Subcutaneous abdominal adipose tissue (tissue), 5 donors: Measurements from ENCODE around the gene SLC4A1.

Source experiments
- H3K27ac ChIP-seq: one replicate; pipeline ENCODE4 v1.7.0; 2013; ENCODE audit warnings: low read depth, mild to moderate bottlenecking, inconsistent platforms, low read length, moderate library complexity
- H3K27me3 ChIP-seq, 5 donors: one replicate each; pipeline ENCODE4 v1.7.0; 2013; ENCODE audit warnings: low read length in 5 of 5, inconsistent platforms in 1 of 5; ENCODE audit not compliant: control insufficient read depth in 5 of 5, insufficient read depth in 4 of 5
- H3K36me3 ChIP-seq, 5 donors: one replicate each; pipeline ENCODE4 v1.7.0; 2013; ENCODE audit warnings: low read length in 5 of 5; ENCODE audit not compliant: control insufficient read depth in 5 of 5, insufficient read depth in 5 of 5
- H3K4me1 ChIP-seq, 5 donors: one replicate each; pipeline ENCODE4 v1.7.0; 2013; ENCODE audit warnings: low read length in 5 of 5, mild to moderate bottlenecking in 3 of 5, moderate library complexity in 1 of 5; ENCODE audit not compliant: control insufficient read depth in 5 of 5, insufficient read depth in 5 of 5
- H3K4me3 ChIP-seq, 5 donors: one replicate each; pipeline ENCODE4 v1.7.0; 2013; ENCODE audit warnings: low read length in 5 of 5, low read depth in 1 of 5
- H3K9ac ChIP-seq, 5 donors: one replicate each; pipeline ENCODE4 v1.7.0; 2013; ENCODE audit warnings: low read length in 5 of 5, mild to moderate bottlenecking in 4 of 5, moderate library complexity in 3 of 5
- H3K9me3 ChIP-seq, 5 donors: one replicate each; pipeline ENCODE4 v1.7.0; 2013; ENCODE audit warnings: low read length in 5 of 5; ENCODE audit not compliant: control insufficient read depth in 5 of 5
- donor health status: healthy.
- donor health status: healthy.
- donor health status: healthy.
- donor health status: healthy.
- donor health status: healthy.

The SLC4A1 gene

DNA sequence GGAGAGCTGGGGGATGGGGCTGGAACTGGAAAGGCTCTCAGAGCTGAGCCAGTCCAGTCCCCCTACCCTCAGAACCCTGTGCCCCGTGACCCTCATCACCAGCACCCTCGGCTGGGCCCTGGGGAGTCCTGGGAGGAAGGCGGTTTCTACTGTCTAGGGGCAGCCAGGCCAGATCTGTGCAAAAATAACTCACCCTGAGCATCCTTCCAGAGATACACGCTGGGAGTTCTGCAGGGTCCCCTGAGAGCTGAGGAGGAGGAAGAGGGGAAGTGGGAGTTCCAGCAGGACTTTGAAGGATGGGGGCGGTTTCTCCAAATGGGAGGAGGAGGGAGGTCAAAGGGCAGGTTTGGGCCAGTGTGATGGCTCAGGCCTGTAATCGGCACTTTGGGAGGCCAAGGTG, 5.0 kb upstream of the SLC4A1 start:
- H3K9ac ChIP-seq = no peak overlapping the region
- H3K4me1 ChIP-seq = peaks cover 0 to 19% (median 4%) of the 10 kb centered on the region in 5 donors
- H3K27me3 ChIP-seq = peaks cover 0 to 13% (median 11%) of the 10 kb centered on the region in 5 donors
- no peaks in the 10 kb centered on the region for H3K36me3 ChIP-seq
- no peak overlapping the region for H3K4me3 ChIP-seq
- H3K27ac ChIP-seq = no peak overlapping the region
- H3K9me3 ChIP-seq = no peaks in the 10 kb centered on the region

DNA sequence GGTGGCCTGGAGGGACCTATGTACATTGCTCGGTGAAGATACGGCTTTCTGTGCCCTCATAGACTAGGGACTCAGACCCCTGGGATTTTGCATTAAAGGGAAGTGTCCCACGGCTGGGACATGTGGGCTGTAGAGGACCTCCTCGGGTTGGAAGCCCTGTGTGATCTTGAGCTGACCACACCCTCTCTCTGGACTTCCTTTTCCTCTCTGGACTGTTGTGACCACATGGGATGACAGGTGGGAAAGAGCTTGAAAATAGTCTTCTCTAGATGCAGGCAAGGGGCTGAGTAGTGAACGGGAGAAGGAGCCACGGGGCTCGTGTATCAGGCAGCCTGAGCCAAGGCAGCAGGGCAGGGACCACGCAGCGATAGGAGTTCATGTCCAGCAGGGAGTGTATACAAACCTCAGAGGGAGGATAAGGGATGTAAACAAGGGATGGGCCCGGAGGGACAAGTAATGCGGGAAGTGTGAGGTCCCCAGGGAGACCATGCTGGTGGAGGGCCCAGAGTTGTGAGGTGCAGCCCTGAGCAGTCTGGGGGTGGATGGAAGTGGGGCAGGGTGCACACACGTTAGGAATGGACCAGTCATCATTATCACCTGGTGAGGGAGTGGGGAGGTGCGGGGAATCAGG, 4.5 kb upstream of the SLC4A1 start:
- Histone ChIP-seq H3K27ac (no peak overlapping the region), H3K4me1 (peaks cover 0 to 19% (median 4%) of the 10 kb centered on the region in 5 donors), H3K4me3 (no peak overlapping the region), H3K36me3 (no peaks in the 10 kb centered on the region), H3K9me3 (no peaks in the 10 kb centered on the region), H3K27me3 (peaks cover 0 to 13% (median 11%) of the 10 kb centered on the region in 5 donors), H3K9ac (no peak overlapping the region)

DNA sequence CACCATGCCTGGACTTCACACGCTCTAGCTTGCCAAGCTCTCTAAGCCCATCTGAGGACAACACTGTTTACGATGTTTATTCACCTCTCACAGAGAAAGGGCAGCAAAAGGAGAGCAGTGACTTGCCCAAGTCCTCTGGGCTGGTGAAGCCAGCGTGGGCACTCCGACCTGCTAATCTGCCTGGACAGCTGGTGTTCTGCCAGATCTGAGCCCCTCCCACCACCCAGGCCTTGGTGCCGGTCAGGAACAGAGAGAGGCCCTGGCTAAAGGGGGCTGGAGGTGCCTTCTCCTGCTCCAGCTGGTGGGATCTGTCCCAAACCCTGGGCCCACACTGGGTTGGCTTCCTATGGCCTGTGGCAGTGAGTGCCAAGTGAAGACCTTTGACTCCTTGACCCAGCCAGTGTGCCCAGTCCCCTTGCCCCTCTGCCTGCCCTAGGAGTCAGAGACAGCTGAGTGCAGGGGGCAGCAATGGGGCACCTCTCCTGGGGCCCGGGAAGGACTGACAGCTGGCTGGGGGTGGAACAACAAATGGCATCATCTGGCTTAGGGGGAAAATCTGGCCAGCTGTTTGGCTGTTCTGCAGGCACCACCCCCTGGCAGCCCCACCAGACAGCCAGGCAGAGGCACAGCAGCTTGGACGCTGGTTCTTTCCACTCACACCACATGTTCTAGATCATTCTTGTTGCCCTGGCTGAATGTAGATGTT, 1.8 kb upstream of the SLC4A1 start:
- Histone ChIP-seq H3K9ac (no peak overlapping the region), H3K36me3 (no peaks in the 10 kb centered on the region), H3K4me1 (peaks cover 0 to 19% (median 4%) of the 10 kb centered on the region in 5 donors), H3K27ac (no peak overlapping the region), H3K4me3 (no peak overlapping the region), H3K27me3 (peaks cover 0 to 13% (median 11%) of the 10 kb centered on the region in 5 donors), H3K9me3 (no peaks in the 10 kb centered on the region)

DNA sequence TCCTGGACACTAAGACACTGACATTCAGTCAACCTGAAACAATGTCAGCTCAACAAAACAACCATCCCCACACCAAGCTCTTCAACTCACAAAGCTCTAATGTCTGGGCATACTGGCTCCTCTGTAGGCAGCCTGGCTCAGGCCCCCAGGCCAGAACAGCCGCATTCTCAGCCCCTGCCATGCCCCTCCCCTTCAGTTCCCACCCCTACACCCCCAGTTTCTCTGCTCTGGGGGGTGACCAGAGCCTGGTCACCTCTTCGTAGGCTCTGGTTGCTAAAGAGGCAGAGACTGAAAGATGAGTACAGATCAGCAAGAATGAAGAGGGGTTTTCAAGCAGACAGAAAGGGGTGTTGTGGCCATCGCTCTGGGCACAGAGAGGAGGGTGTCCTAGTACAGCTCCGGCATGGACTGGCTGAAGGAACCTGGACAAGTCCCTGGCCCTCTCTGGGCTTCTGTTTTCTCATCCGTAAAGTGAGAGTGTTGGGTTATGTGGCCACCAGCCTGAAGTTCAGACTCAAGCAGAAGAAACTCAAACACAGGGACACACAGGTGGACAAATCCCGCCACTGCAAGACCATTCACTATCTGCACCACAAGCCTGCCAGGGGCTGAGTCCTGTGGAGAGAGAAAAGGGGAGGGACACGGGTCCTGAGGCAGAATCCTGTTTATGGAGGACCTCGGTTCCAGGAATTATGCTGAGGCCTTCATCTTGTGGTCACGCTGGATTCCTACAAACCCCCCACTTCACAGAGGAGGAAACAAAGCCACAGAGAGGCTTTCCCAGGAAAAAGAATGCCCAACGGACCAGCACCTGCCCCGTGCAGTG, 987 bp upstream of the SLC4A1 start:
- H3K27me3 ChIP-seq = peaks cover 0 to 13% (median 11%) of the 10 kb centered on the region in 5 donors
- H3K9ac ChIP-seq = no peak overlapping the region
- H3K4me1 ChIP-seq = peaks cover 0 to 19% (median 4%) of the 10 kb centered on the region in 5 donors
- H3K9me3 ChIP-seq = no peaks in the 10 kb centered on the region
- no peaks in the 10 kb centered on the region for H3K36me3 ChIP-seq
- no peak overlapping the region for H3K27ac ChIP-seq
- no peak overlapping the region for H3K4me3 ChIP-seq

DNA sequence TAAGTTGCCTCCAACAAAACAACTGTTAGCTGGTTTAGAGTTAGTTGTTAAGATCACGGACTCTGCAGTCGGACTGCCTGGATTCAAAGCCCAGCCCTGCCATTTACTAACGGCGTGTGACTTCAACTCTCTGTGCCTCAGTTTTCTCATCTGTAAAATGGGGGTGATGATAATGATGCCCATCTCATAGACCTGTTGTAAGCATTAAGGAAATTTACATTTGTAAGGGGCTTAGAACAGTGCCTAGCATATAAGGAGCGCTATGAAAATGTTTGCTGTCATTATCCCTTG, 825 bp downstream of the SLC4A1 start:
- no peak overlapping the region for H3K27ac ChIP-seq
- no peak overlapping the region for H3K4me3 ChIP-seq
- peaks cover 0 to 10% (median 0%) of the 10 kb centered on the region in 5 donors for H3K4me1 ChIP-seq
- H3K9ac ChIP-seq = no peak overlapping the region
- peaks cover 0 to 5% (median 4%) of the 10 kb centered on the region in 5 donors for H3K27me3 ChIP-seq
- no peaks in the 10 kb centered on the region for H3K36me3 ChIP-seq
- no peaks in the 10 kb centered on the region for H3K9me3 ChIP-seq

DNA sequence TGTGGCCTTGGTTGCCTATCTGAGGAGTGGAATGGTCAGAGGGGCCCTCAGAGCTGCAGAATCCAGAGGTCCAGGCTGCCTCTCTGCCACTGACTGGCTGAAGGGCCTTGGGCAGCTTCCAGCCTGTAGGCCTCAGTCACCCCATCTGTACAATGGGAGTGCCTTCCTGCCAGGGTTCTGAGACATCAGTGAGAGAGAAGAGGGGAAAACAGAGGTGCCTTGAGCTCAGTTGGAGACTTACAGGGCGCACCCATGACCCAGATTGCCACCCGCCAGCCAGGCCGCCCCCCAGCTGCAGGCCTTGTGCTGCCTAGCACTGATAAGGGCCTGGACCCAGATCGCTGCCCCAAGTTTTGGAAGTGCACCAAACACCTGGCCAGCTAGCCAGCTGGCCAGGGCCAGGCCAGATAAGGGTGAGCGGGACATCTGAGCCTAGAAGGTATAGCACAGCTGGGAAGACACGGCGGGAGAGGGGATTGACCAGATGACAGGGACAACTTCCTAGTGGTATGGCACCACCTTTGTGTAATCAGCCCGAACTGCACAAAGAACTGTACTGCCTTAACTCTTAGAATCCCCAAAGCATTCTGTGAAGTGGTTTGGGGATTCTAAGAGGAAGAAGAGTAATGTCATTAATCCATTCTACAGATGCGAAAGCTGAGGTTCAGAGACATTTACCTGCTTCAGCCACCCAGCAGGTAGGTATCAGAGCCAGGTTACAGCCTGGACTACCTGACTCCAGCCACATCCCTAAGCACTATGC, 1.4 kb downstream of the SLC4A1 start:
- no peaks in the 10 kb centered on the region for H3K36me3 ChIP-seq
- H3K27me3 ChIP-seq = no peaks in the 10 kb centered on the region
- no peak overlapping the region for H3K9ac ChIP-seq
- H3K4me1 ChIP-seq = peaks cover 0 to 5% (median 0%) of the 10 kb centered on the region in 5 donors
- no peak overlapping the region for H3K27ac ChIP-seq
- H3K4me3 ChIP-seq = no peak overlapping the region
- no peaks in the 10 kb centered on the region for H3K9me3 ChIP-seq

DNA sequence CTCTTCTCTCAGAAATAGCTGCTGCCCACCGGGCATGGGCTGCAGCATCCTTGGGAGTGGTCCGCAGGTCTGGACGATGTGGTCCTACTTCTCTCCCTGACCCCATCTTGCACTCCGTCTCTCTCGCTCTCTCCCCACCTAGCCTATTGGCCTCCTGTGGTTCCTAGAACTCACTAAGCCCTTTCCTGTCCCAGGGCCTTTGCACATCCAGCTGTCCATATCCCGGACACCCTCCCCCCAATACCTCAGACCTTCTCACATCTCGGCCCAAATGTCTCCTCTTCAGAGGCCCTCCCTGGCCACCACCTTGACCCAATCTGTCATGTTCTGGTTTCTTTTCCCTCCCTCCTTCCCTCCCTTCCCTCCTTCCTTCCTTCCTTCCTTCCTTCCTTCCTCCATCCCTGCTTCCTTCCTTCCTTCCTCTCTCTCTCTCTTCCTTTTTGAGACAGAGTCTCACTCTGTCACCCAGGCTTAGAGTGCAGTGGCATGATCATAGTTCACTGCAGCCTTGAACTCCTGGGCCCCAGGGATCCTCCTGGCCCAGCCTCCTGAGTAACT, 4.5 kb downstream of the SLC4A1 start:
- Histone ChIP-seq H3K27ac (no peak overlapping the region), H3K9me3 (no peaks in the 10 kb centered on the region)

DNA sequence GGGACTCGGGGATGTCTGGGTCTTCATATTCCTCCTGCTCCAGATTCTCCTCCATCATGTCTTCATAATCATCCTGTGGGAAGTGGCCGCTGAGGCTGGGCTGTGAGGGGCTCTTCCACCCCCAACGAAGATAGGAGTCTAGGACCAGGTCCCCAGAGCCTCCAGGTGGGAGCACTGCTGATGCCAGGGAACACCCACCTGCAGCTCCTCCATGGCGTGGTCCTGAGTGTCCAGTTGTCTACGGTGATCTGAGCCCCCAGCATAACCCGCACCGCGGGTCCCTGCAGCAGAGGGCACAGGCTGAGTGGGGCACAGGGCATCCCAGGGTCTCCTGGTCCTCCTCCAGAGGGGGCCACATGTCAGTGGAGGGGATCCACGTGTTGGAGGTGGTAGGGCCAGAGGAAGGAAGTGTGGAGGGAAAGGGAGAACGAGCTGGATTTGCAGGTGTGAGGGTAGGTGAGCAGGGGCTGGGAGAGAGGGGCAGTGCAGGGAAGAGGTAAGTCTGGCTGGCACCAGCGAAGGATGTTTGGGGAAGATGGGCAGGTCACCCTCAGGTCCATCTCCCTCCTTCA, 5.2 kb downstream of the SLC4A1 start:
- Histone ChIP-seq H3K36me3 (no peaks in the 10 kb centered on the region), H3K4me1 (no peaks in the 10 kb centered on the region), H3K9me3 (no peaks in the 10 kb centered on the region), H3K27me3 (no peaks in the 10 kb centered on the region), H3K9ac (no peak overlapping the region), H3K4me3 (no peak overlapping the region), H3K27ac (no peak overlapping the region)

More for the DNA sequence above, 4.5 kb downstream of the SLC4A1 start:
- no peaks in the 10 kb centered on the region for H3K27me3 ChIP-seq
- no peak overlapping the region for H3K4me3 ChIP-seq
- H3K36me3 ChIP-seq = no peaks in the 10 kb centered on the region
- no peaks in the 10 kb centered on the region for H3K4me1 ChIP-seq
- no peak overlapping the region for H3K9ac ChIP-seq

DNA sequence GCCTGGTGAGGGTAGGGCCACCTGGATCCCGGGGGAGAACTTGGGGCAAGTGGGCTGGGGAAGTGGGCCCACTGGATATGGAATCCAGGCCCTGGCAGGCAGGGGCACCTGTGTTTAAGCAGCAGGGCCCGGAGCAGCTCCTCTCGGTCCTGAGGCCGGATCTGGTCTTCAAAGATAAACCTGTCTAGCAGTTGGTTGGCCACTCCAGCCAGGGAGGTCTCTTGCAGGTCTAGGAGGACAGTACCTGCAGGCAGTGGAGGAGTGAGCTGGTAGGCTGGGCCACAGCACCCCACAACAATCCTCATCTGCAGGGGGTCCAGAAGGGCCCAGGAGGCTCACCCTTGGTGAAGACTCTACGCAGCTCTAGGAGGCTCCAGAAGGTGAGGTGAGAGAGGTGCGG, 7.6 kb downstream of the SLC4A1 start:
- Histone ChIP-seq H3K4me3 (no peak overlapping the region), H3K9ac (no peak overlapping the region), H3K36me3 (no peaks in the 10 kb centered on the region), H3K27me3 (peaks cover 0 to 6% (median 0%) of the 10 kb centered on the region in 5 donors), H3K27ac (no peak overlapping the region), H3K4me1 (no peaks in the 10 kb centered on the region), H3K9me3 (no peaks in the 10 kb centered on the region)
